CD8-positive, alpha-beta memory T cell (primary cell): ENCODE results near the gene PKN2. TPM values are rescaled to one million over a fixed set of nuclear protein-coding genes. Genes with fewer than 3 reads are reported as not detected.
"Not testable (repeated sequence)": the region's sequence is repeated elsewhere in the genome, so short reads cannot be mapped to it uniquely, and the experiment has no call there.

Experiments
- CTCF ChIA-PET: fragments of 350-600 bp; sonication (Branson Sonifier 250); formaldehyde crosslinking; loops from one replicate; lab custom pipeline; 2021; ENCODE audit warnings: antibody characterized with exemption; lab: Charles Lee
- POLR2A ChIA-PET: fragments of 350-600 bp; sonication (Branson Sonifier 250); formaldehyde crosslinking; loops from one replicate; lab custom pipeline; 2021; ENCODE audit warnings: antibody characterized with exemption; lab: Charles Lee
- DNase-seq, 5 donors: peaks; one replicate each; pipeline versions ENCODE4 v3.0.0 to v3.0.0-alpha.2; 2020 to 2022; ENCODE audit warnings: mixed read lengths in 1 of 5
- H3K27ac ChIP-seq: one replicate; pipeline ENCODE4 v1.7.0; 2013; ENCODE audit warnings: low read depth, mild to moderate bottlenecking, low read length, moderate library complexity
- H3K27me3 ChIP-seq: 2 replicates; pipeline ENCODE4 v1.7.0; 2013; ENCODE audit warnings: low read length, mild to moderate bottlenecking; ENCODE audit not compliant: insufficient read depth, poor library complexity, severe bottlenecking
- H3K36me3 ChIP-seq: 2 replicates; pipeline ENCODE4 v1.7.0; 2013; ENCODE audit warnings: mild to moderate bottlenecking, low read length, moderate library complexity; ENCODE audit not compliant: insufficient read depth
- H3K4me1 ChIP-seq: 2 replicates; pipeline ENCODE4 v1.7.0; 2013; ENCODE audit warnings: mild to moderate bottlenecking, low read length, moderate library complexity; ENCODE audit not compliant: insufficient read depth
- H3K4me3 ChIP-seq: 2 replicates; pipeline ENCODE4 v1.7.0; 2013; ENCODE audit warnings: mild to moderate bottlenecking, low read length
- H3K9me3 ChIP-seq: 2 replicates; pipeline ENCODE4 v1.7.0; 2013; ENCODE audit warnings: mild to moderate bottlenecking, low read length
- H3K27ac Mint-ChIP-seq, 8 donors: one replicate each; pipeline ENCODE4 v1.8.0; 2020 to 2021; ENCODE audit warnings: mixed read lengths in 8 of 8, mild to moderate bottlenecking in 6 of 8, inconsistent platforms in 3 of 8, moderate library complexity in 3 of 8
- H3K27me3 Mint-ChIP-seq, 2 donors: one replicate each; pipeline ENCODE4 v1.8.0; 2020 to 2021; ENCODE audit warnings: mixed read lengths in 2 of 2, mild to moderate bottlenecking in 1 of 2, moderate library complexity in 1 of 2
- H3K36me3 Mint-ChIP-seq, 3 donors: one replicate each; pipeline ENCODE4 v1.8.0; 2020 to 2021; ENCODE audit warnings: mixed read lengths in 3 of 3, inconsistent platforms in 1 of 3, mild to moderate bottlenecking in 1 of 3
- H3K4me1 Mint-ChIP-seq, 3 donors: one replicate each; pipeline ENCODE4 v1.8.0; 2020 to 2021; ENCODE audit warnings: mixed read lengths in 3 of 3, inconsistent platforms in 1 of 3, mild to moderate bottlenecking in 1 of 3
- H3K4me3 Mint-ChIP-seq, 7 donors: one replicate each; pipeline ENCODE4 v1.8.0; 2020 to 2021; ENCODE audit warnings: mixed read lengths in 7 of 7, mild to moderate bottlenecking in 6 of 7, moderate library complexity in 4 of 7, inconsistent platforms in 2 of 7
- H3K9me3 Mint-ChIP-seq, 5 donors: one replicate each; pipeline ENCODE4 v1.8.0; 2020 to 2022; ENCODE audit warnings: mixed read lengths in 5 of 5, mild to moderate bottlenecking in 3 of 5, moderate library complexity in 2 of 5, inconsistent platforms in 1 of 5
- polyA plus RNA-seq: library from polyadenylated mRNA; unstranded; fragments of 300-500 nt; fragmentation: Illumina TruSeq; gene quantifications from one replicate; pipeline ENCODE4 v1.2.3, GENCODE V29; 2021
- total RNA-seq, 2 experiments: library from RNA; stranded (reverse); gene quantifications; one replicate each; pipeline ENCODE4 v1.2.3, GENCODE V29; 2021

Gene PKN2
- total and polyA plus RNA-seq, 3 experiments from 2014 or later: 8.0 to 17.8 (median 14.8) TPM

- H3K27me3 Mint-ChIP-seq: no peaks in the 10 kb centered on the region
- CTCF ChIA-PET: no interaction called here
- H3K27ac Mint-ChIP-seq: peak overlapping the region in 4 of 8 donors; percentile 5 to 20 (median 11)
These were observed 167.4 kb downstream of the PKN2 start for GRCh38 chr1:88851303-88852063.

GRCh38 chr1:88867743-88868521, 183.9 kb downstream of the PKN2 start:
- Mint-ChIP-seq H3K27me3 (no peaks in the 10 kb centered on the region), H3K9me3 (no peaks in the 10 kb centered on the region), H3K27ac (peak overlapping the region in 5 of 8 donors; percentile 0 to 82 (median 24)), H3K4me1 (peaks cover 47 to 74% (median 61%) of the 10 kb centered on the region in 3 donors), H3K4me3 (peak overlapping the region in 5 of 7 donors; percentile 11 to 47 (median 28)), H3K36me3 (peaks cover 3 to 33% (median 7%) of the 10 kb centered on the region in 3 donors)
- H3K4me3 ChIP-seq: no peak overlapping the region
- DNase-seq: no peak
- H3K27me3 ChIP-seq: no peaks in the 10 kb centered on the region
- H3K4me1 ChIP-seq: peaks cover 16% of the 10 kb centered on the region
- ChIA-PET POLR2A (no interaction called here), CTCF (interaction anchor here (1.5 kb wide), 1 partner anchor 9 kb away, joined by 6 read pairs; no protein-coding TSS in a partner anchor)
- H3K27ac ChIP-seq: no peak overlapping the region
- H3K36me3 ChIP-seq: peaks cover 3% of the 10 kb centered on the region
- H3K9me3 ChIP-seq: no peaks in the 10 kb centered on the region

More at GRCh38 chr1:88851303-88852063, 167.4 kb downstream of the PKN2 start:
- Mint-ChIP-seq H3K9me3 (no peaks in the 10 kb centered on the region), H3K4me3 (no peak overlapping the region), H3K4me1 (peaks cover 4 to 6% (median 5%) of the 10 kb centered on the region in 3 donors), H3K36me3 (peaks cover 0 to 49% (median 21%) of the 10 kb centered on the region in 3 donors)
- no peak for DNase-seq
- H3K36me3 ChIP-seq: peaks cover 3% of the 10 kb centered on the region
- H3K27me3 ChIP-seq: no peaks in the 10 kb centered on the region
- H3K4me3 ChIP-seq: no peak overlapping the region
- H3K9me3 ChIP-seq: no peaks in the 10 kb centered on the region
- H3K27ac ChIP-seq: no peak overlapping the region
- POLR2A ChIA-PET: no interaction called here
- no peaks in the 10 kb centered on the region for H3K4me1 ChIP-seq

- H3K4me3 ChIP-seq, H3K9me3 ChIP-seq, H3K27me3 Mint-ChIP-seq, H3K27ac ChIP-seq, H3K27me3 ChIP-seq, POLR2A ChIA-PET, CTCF ChIA-PET, H3K36me3 ChIP-seq, H3K27ac Mint-ChIP-seq, DNase-seq, H3K9me3 Mint-ChIP-seq: not testable (repeated sequence)
- H3K4me1 ChIP-seq: peaks cover 16% of the 10 kb centered on the region
- peak overlapping the region in 1 of 7 donors; percentile 72 for H3K4me3 Mint-ChIP-seq
- H3K36me3 Mint-ChIP-seq: peaks cover 0 to 28% (median 0%) of the 10 kb centered on the region in 3 donors
- H3K4me1 Mint-ChIP-seq: peaks cover 49 to 76% (median 59%) of the 10 kb centered on the region in 3 donors
These were observed 185.6 kb downstream of the PKN2 start for GRCh38 chr1:88869644-88870043.

- H3K9me3 Mint-ChIP-seq: no peaks in the 10 kb centered on the region
- H3K4me3 Mint-ChIP-seq: peak overlapping the region in 2 of 7 donors; percentile 23
- Histone ChIP-seq H3K4me3 (no peak overlapping the region), H3K27ac (no peak overlapping the region), H3K36me3 (no peaks in the 10 kb centered on the region), H3K27me3 (no peaks in the 10 kb centered on the region), H3K9me3 (no peaks in the 10 kb centered on the region), H3K4me1 (peaks cover 31% of the 10 kb centered on the region)
- peaks cover 0 to 41% (median 0%) of the 10 kb centered on the region in 3 donors for H3K36me3 Mint-ChIP-seq
- peak overlapping the region in 3 of 8 donors; percentile 11 to 26 (median 26) for H3K27ac Mint-ChIP-seq
- no peak for DNase-seq
- CTCF ChIA-PET: no interaction called here
- POLR2A ChIA-PET: no interaction called here
- no peaks in the 10 kb centered on the region for H3K27me3 Mint-ChIP-seq
- H3K4me1 Mint-ChIP-seq: peaks cover 42 to 78% (median 57%) of the 10 kb centered on the region in 3 donors
These were observed 189.8 kb downstream of the PKN2 start for GRCh38 chr1:88873737-88874349.

GRCh38 chr1:88875595-88875994, 191.5 kb downstream of the PKN2 start:
- POLR2A ChIA-PET: no interaction called here
- Histone ChIP-seq H3K27ac (no peak overlapping the region), H3K9me3 (no peaks in the 10 kb centered on the region), H3K4me1 (peaks cover 23% of the 10 kb centered on the region), H3K4me3 (no peak overlapping the region), H3K27me3 (no peaks in the 10 kb centered on the region), H3K36me3 (peaks cover 4% of the 10 kb centered on the region)
- no peaks in the 10 kb centered on the region for H3K9me3 Mint-ChIP-seq
- no peak for DNase-seq
- H3K4me1 Mint-ChIP-seq: peaks cover 39 to 74% (median 57%) of the 10 kb centered on the region in 3 donors
- peaks cover 0 to 48% (median 3%) of the 10 kb centered on the region in 3 donors for H3K36me3 Mint-ChIP-seq
- no peak overlapping the region for H3K4me3 Mint-ChIP-seq
- CTCF ChIA-PET: interaction anchor here (1.6 to 3.9 kb wide), 2 partner anchors 13 to 221 kb away, joined by 4 to 20 read pairs; no protein-coding TSS in a partner anchor
- H3K27ac Mint-ChIP-seq: peak overlapping the region in 1 of 8 donors; percentile 10
- H3K27me3 Mint-ChIP-seq: no peaks in the 10 kb centered on the region

- Histone ChIP-seq H3K36me3 (peaks cover 4% of the 10 kb centered on the region), H3K4me3 (no peak overlapping the region), H3K27ac (no peak overlapping the region), H3K4me1 (peaks cover 23% of the 10 kb centered on the region), H3K27me3 (no peaks in the 10 kb centered on the region), H3K9me3 (no peaks in the 10 kb centered on the region)
- CTCF ChIA-PET: interaction anchor here (0.7 to 3.9 kb wide), 15 partner anchors 9 to 225 kb away, joined by 3 to 20 read pairs (median 3); partner anchors contain the start of gene GTF2B
- peak overlapping the region in 1 of 8 donors; percentile 82 for H3K27ac Mint-ChIP-seq
- no peak for DNase-seq
- H3K9me3 Mint-ChIP-seq: no peaks in the 10 kb centered on the region
- H3K4me3 Mint-ChIP-seq: no peak overlapping the region
- H3K4me1 Mint-ChIP-seq: peaks cover 41 to 76% (median 62%) of the 10 kb centered on the region in 3 donors
- H3K36me3 Mint-ChIP-seq: peaks cover 0 to 51% (median 3%) of the 10 kb centered on the region in 3 donors
- POLR2A ChIA-PET: interaction anchor here (0.5 kb wide), 1 partner anchor 20 kb away, joined by 5 read pairs; no protein-coding TSS in a partner anchor
- H3K27me3 Mint-ChIP-seq: no peaks in the 10 kb centered on the region
These were observed 192.7 kb downstream of the PKN2 start for GRCh38 chr1:88876573-88877365.

- Histone ChIP-seq H3K9me3 (no peaks in the 10 kb centered on the region), H3K27ac (no peak overlapping the region), H3K36me3 (peaks cover 5% of the 10 kb centered on the region), H3K4me3 (no peak overlapping the region), H3K27me3 (no peaks in the 10 kb centered on the region), H3K4me1 (peaks cover 23% of the 10 kb centered on the region)
- Mint-ChIP-seq H3K4me1 (peaks cover 45 to 80% (median 68%) of the 10 kb centered on the region in 3 donors), H3K27ac (peak overlapping the region in 5 of 8 donors; percentile 46 to 82 (median 68)), H3K4me3 (peak overlapping the region in 1 of 7 donors; percentile 38), H3K27me3 (no peaks in the 10 kb centered on the region), H3K36me3 (peaks cover 0 to 55% (median 5%) of the 10 kb centered on the region in 3 donors), H3K9me3 (no peaks in the 10 kb centered on the region)
- CTCF ChIA-PET: interaction anchor here (0.7 to 3.9 kb wide), 15 partner anchors 8 to 226 kb away, joined by 3 to 20 read pairs (median 3); partner anchors contain the start of gene GTF2B
- peak in 2 of 5 donors; percentile 16 to 30 for DNase-seq
- POLR2A ChIA-PET: no interaction called here
These were observed 193.3 kb downstream of the PKN2 start for GRCh38 chr1:88877382-88877825.
